Peyer's patch (tissue), 4 donors: ENCODE results near the gene BICRAL. TPM values are rescaled to one million over a fixed set of nuclear protein-coding genes. Genes with fewer than 3 reads are reported as not detected.
A peak's percentile ranks its signal among the peaks of the same experiment; 100 is the strongest.
"Not testable (repeated sequence)": the region's sequence is repeated elsewhere in the genome, so short reads cannot be mapped to it uniquely, and the experiment has no call there.

ENCODE experiments used
- DNase-seq, 3 donors: peaks; one replicate each; pipeline ENCODE4 v3.0.0-alpha.2; 2017 to 2019
- H3K27ac ChIP-seq, 4 donors: fragments of 200-600 bp; sonication (generic); one replicate each; pipeline ENCODE4 v1.5.1; 2016 to 2019
- H3K27me3 ChIP-seq, 2 donors: fragments of 200-600 bp; sonication (generic); one replicate each; pipeline ENCODE4 v1.5.1; 2019
- H3K36me3 ChIP-seq, 3 donors: fragments of 200-600 bp; sonication (generic); one replicate each; pipeline ENCODE4 v1.5.1; 2016 to 2019
- H3K4me1 ChIP-seq, 4 donors: fragments of 200-600 bp; sonication (generic); one replicate each; pipeline ENCODE4 v1.5.1; 2016 to 2019
- H3K4me3 ChIP-seq, 4 donors: fragments of 200-600 bp; sonication (generic); 1 replicate in 3 of 4; 2 replicates in 1 of 4; pipeline ENCODE4 v1.5.1; 2016 to 2019; ENCODE audit warnings: mild to moderate bottlenecking in 1 of 4
- H3K9me3 ChIP-seq, 4 donors: fragments of 200-600 bp; sonication (generic); one replicate each; pipeline ENCODE4 v1.5.1; 2016 to 2019; ENCODE audit warnings: mild to moderate bottlenecking in 1 of 4
- CTCF ChIP-seq, 6 experiments: fragments of 450-650 bp in 4 of 6; fragments of 200-600 bp in 2 of 6; sonication (generic) in 1 of 6; IDR thresholded peaks; one replicate each; pipeline ENCODE4 v1.5.1; 2017 to 2019; ENCODE audit warnings: antibody characterized with exemption in 6 of 6, mild to moderate bottlenecking in 3 of 6, moderate library complexity in 1 of 6
- POLR2A ChIP-seq, 2 donors: fragments of 450-650 bp; IDR thresholded peaks; one replicate each; pipeline ENCODE4 v1.5.1; 2017; ENCODE audit warnings: antibody characterized with exemption in 2 of 2, mild to moderate bottlenecking in 2 of 2, moderate library complexity in 2 of 2
- total RNA-seq, 4 donors: library from RNA; depleted of rRNA; stranded (reverse); fragments of >200 nt; gene quantifications; one replicate each; pipeline ENCODE4 v1.1.0, GENCODE V29; 2016

BICRAL gene
- total RNA-seq, 4 donors from 2014 or later, result 15.3 to 20.1 (median 17.1) TPM

DNA sequence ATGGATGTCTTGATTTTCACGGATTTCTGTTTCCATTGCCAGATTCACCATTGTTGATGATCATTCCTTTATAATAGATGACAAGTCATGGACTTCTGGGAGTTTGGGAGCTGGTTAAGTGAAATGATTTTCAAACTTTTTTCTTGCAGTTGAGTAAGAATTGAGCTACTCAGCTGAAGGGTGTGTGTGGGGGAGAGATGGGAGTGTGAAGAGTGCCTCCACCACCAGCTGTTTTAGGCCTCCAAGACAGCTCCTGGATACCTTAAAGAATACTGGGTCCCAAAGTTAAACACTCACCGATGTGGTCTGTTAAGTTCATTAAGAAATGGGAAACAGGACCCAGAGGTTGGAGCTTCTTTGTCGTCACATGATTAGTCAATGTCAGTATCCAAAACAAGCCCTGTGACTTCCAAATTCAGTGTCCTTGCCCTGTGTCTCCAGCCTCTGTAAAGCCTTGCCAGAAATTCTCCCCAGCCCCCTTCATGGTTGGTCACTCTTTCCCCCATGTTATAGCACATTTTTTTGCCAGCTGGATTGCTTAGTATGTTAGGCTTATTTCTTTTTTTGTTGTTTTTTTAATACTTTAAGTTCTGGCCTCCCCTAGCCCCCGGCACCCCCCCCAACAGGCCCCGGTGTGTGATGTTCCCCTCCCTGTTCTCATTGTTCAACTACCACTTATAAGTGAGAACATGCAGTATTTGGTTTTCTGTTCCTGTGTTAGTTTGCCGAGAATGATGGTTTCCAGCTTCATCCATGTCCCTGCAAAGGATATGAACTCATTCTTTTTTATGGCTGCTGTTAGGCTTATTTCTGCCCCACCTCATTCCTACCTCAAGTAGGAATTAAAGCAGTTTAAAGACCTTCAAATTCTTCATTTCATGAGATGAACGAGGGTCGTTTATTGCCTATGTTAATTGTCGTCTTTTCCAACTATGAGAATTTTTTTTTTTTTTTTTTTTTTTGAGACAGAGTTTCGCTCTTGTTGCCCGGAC, 26.9 kb downstream of the BICRAL start:
- Histone ChIP-seq H3K4me3 (no peak overlapping the region), H3K4me1 (no peaks in the 10 kb centered on the region), H3K36me3 (peaks cover 0 to 3% (median 0%) of the 10 kb centered on the region in 3 donors), H3K9me3 (no peaks in the 10 kb centered on the region), H3K27me3 (no peaks in the 10 kb centered on the region), H3K27ac (peak overlapping the region in 1 of 4 donors; percentile 18)
- DNase-seq, result no peak
- no peak for TF ChIP-seq POLR2A (IDR thresholded peaks at IDR 0.05)
- TF ChIP-seq CTCF (IDR thresholded peaks at IDR 0.05), result no peak

- TF ChIP-seq POLR2A (IDR thresholded peaks at IDR 0.05) (no peak), CTCF (IDR thresholded peaks at IDR 0.05) (no peak)
- DNase-seq, result no peak
- Histone ChIP-seq H3K9me3 (no peaks in the 10 kb centered on the region), H3K4me3 (no peak overlapping the region), H3K36me3 (peaks cover 0 to 3% (median 0%) of the 10 kb centered on the region in 3 donors), H3K27me3 (no peaks in the 10 kb centered on the region), H3K4me1 (no peaks in the 10 kb centered on the region), H3K27ac (no peak overlapping the region)
Observed at GRCh38 chr6:42813074-42813645, 31.3 kb downstream of the BICRAL start.

GRCh38 chr6:42813906-42814444, 32.1 kb downstream of the BICRAL start:
- no peak for TF ChIP-seq POLR2A (IDR thresholded peaks at IDR 0.05)
- TF ChIP-seq CTCF (IDR thresholded peaks at IDR 0.05), result no peak
- H3K27me3 ChIP-seq, result no peaks in the 10 kb centered on the region
- H3K9me3 ChIP-seq, result no peaks in the 10 kb centered on the region
- no peak for DNase-seq
- no peak overlapping the region for H3K4me3 ChIP-seq
- H3K4me1 ChIP-seq, result no peaks in the 10 kb centered on the region
- H3K36me3 ChIP-seq, result peaks cover 0 to 3% (median 0%) of the 10 kb centered on the region in 3 donors
- H3K27ac ChIP-seq, result no peak overlapping the region

DNA sequence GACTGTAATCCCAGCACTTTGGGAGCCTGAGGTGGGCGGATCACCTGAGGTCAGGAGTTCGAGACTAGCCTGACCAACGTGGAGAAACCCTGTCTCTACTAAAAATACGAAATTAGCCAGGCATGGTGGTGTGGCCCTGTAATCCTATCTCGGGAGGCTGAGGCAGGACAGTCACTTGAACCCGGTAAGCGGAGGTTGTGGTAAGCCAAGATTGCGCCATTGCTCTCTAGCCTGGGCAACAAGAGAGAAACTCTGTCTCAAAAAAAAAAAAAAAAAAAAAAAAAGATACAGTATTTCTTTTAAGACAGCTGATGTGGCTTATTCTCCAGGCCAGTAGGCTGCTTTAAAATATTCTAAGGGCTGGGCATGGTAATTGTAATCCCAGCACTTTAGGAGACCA, 33.9 kb downstream of the BICRAL start:
- H3K27me3 ChIP-seq, H3K9me3 ChIP-seq, H3K4me1 ChIP-seq, H3K27ac ChIP-seq, H3K36me3 ChIP-seq, DNase-seq, H3K4me3 ChIP-seq: not testable (repeated sequence)

DNA sequence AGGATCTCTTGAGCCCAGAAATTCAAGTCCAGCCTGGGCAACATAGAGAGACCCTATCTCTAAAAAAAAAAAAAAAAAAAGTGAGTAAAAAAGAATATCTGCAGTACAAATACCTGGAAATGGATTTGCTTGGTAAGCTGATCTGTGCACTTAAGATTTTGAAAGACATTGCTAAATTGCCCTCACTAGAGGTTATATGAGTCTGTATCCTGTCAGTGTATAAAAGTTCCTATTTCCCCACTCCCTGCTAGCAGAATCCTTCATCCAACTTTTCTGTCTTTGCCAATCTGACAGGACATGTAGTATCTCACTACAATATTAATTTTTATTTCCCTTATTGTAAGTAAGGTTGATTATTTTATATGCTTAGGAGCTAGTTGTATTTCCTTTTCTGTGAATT, 36.1 kb downstream of the BICRAL start:
- Histone ChIP-seq H3K9me3 (no peaks in the 10 kb centered on the region), H3K27me3 (no peaks in the 10 kb centered on the region), H3K36me3 (peaks cover 0 to 3% (median 0%) of the 10 kb centered on the region in 3 donors), H3K4me1 (no peaks in the 10 kb centered on the region), H3K27ac (no peak overlapping the region), H3K4me3 (no peak overlapping the region)
- TF ChIP-seq POLR2A (IDR thresholded peaks at IDR 0.05), result no peak
- TF ChIP-seq CTCF (IDR thresholded peaks at IDR 0.05), result no peak
- DNase-seq, result no peak

GRCh38 chr6:42818416-42818815, 36.6 kb downstream of the BICRAL start:
- TF ChIP-seq CTCF (IDR thresholded peaks at IDR 0.05), result no peak
- H3K36me3 ChIP-seq, result peaks cover 0 to 8% (median 0%) of the 10 kb centered on the region in 3 donors
- no peak overlapping the region for H3K27ac ChIP-seq
- no peaks in the 10 kb centered on the region for H3K27me3 ChIP-seq
- DNase-seq, result no peak
- no peak overlapping the region for H3K4me3 ChIP-seq
- H3K9me3 ChIP-seq, result no peaks in the 10 kb centered on the region
- H3K4me1 ChIP-seq, result no peaks in the 10 kb centered on the region
